Lower leg skin (tissue), 4 donors: ENCODE measurements around the gene ABCF2. TPM values are rescaled to one million over a fixed set of nuclear protein-coding genes. Genes with fewer than 3 reads are reported as not detected.

ENCODE experiments used
- DNase-seq, 2 donors: peaks; one replicate each; pipeline ENCODE4 v3.0.0-alpha.2; 2019; ENCODE audit warnings: low spot score in 2 of 2
- H3K4me3 ChIP-seq: fragments of 200-600 bp; sonication (generic); 2 replicates; pipeline ENCODE4 v1.5.1; 2017; ENCODE audit warnings: mild to moderate bottlenecking, low read depth; ENCODE audit not compliant: poor library complexity, severe bottlenecking
- CTCF ChIP-seq, 3 donors: fragments of 450-650 bp; IDR thresholded peaks; one replicate each; pipeline ENCODE4 v1.5.1; 2016; ENCODE audit warnings: antibody characterized with exemption in 3 of 3, mild to moderate bottlenecking in 3 of 3, moderate library complexity in 2 of 3
- POLR2A ChIP-seq, 2 donors: fragments of 450-650 bp; IDR thresholded peaks; one replicate each; pipeline ENCODE4 v1.6.1; 2016 to 2017; ENCODE audit warnings: antibody characterized with exemption in 2 of 2, mild to moderate bottlenecking in 1 of 2, moderate library complexity in 1 of 2
- WGBS, 2 donors: methylation state at CpG; one replicate each; pipeline ENCODE4 v1.1.5; 2018; 5-methylcytosine and 5-hydroxymethylcytosine counted together
- intact Hi-C: fragments of 100-400 bp; cut with DNase I; formaldehyde crosslinking; loops from one replicate; pipeline ENCODE4 v1.15.0; 2023; ENCODE audit warnings: low total_unique reads
- total RNA-seq, 4 donors: library from RNA; depleted of rRNA; stranded (reverse); fragments of >200 nt; gene quantifications; one replicate each; pipeline ENCODE4 v1.1.0, GENCODE V29; 2016

The ABCF2 gene
- total RNA-seq, 4 donors from 2014 or later = 16.4 to 267 (median 29.1) TPM

- no peak for DNase-seq
- no peak for TF ChIP-seq CTCF (IDR thresholded peaks at IDR 0.05)
- TF ChIP-seq POLR2A (IDR thresholded peaks at IDR 0.05) = no peak
- no peak overlapping the region for H3K4me3 ChIP-seq
- intact Hi-C loops = no loop called here
- 85% methylated on average over 3 of the region's 3 CpGs for WGBS, 2 donors
Measured at GRCh38 chr7:151201344-151201743, 25.7 kb downstream of the ABCF2 start.

GRCh38 chr7:151198945-151199848 lies 27.8 kb downstream of the ABCF2 start:
- no peak for DNase-seq
- intact Hi-C loops = no loop called here
- no peak for TF ChIP-seq POLR2A (IDR thresholded peaks at IDR 0.05)
- TF ChIP-seq CTCF (IDR thresholded peaks at IDR 0.05) = no peak
- H3K4me3 ChIP-seq = no peak overlapping the region
- 42 to 51% methylated on average over 24 to 30 of the region's 30 CpGs for WGBS, 2 donors

- DNase-seq = no peak
- TF ChIP-seq POLR2A (IDR thresholded peaks at IDR 0.05) (no peak), CTCF (IDR thresholded peaks at IDR 0.05) (no peak)
- intact Hi-C loops = no loop called here
- no peak overlapping the region for H3K4me3 ChIP-seq
Measured at GRCh38 chr7:151197932-151198331, 29.1 kb downstream of the ABCF2 start.

- 48 to 54% methylated on average over 19 of the region's 19 CpGs for WGBS, 2 donors
- H3K4me3 ChIP-seq = no peak overlapping the region
- no peak for DNase-seq
- intact Hi-C loops = no loop called here
- TF ChIP-seq CTCF (IDR thresholded peaks at IDR 0.05) = no peak
- no peak for TF ChIP-seq POLR2A (IDR thresholded peaks at IDR 0.05)
Measured at GRCh38 chr7:151195616-151196450, 31.2 kb downstream of the ABCF2 start.

- intact Hi-C loops = no loop called here
- DNase-seq = no peak
- no peak overlapping the region for H3K4me3 ChIP-seq
- WGBS, 2 donors = 85 to 87% methylated on average over 7 of the region's 7 CpGs
- no peak for TF ChIP-seq POLR2A (IDR thresholded peaks at IDR 0.05)
- TF ChIP-seq CTCF (IDR thresholded peaks at IDR 0.05) = no peak
Measured at GRCh38 chr7:151194188-151194587, 32.8 kb downstream of the ABCF2 start.
